Prostate gland (tissue), 2 donors: Measurements from ENCODE around the gene BPTF.
"Not testable (repeated sequence)": the region's sequence is repeated elsewhere in the genome, so short reads cannot be mapped to it uniquely, and the experiment has no call there.

Experiments used
- POLR2A ChIP-seq: fragments of 450-650 bp; IDR thresholded peaks from one replicate; pipeline ENCODE4 v1.6.1; 2016; ENCODE audit warnings: antibody characterized with exemption, mild to moderate bottlenecking
- POLR2AphosphoS5 ChIP-seq: sonication (generic); formaldehyde crosslinking; IDR thresholded peaks from one replicate; pipeline ENCODE4 v1.6.1; 2017; ENCODE audit warnings: antibody characterized with exemption
- TF ChIP-seq, protein P1 (sequence below), 4 experiments: fragments of 200-600 bp in 2 of 4; fragments of 450-650 bp in 2 of 4; sonication (generic) in 2 of 4; IDR thresholded peaks; 1 replicate in 3 of 4; 2 replicates in 1 of 4; pipeline ENCODE4 v1.5.1; 2016 to 2019; ENCODE audit warnings: antibody characterized with exemption in 4 of 4, mild to moderate bottlenecking in 2 of 4, moderate library complexity in 2 of 4

GRCh38 chr17:67848189-67848588 lies 22.9 kb downstream of the BPTF start:
- TF ChIP-seq, protein P1, sequence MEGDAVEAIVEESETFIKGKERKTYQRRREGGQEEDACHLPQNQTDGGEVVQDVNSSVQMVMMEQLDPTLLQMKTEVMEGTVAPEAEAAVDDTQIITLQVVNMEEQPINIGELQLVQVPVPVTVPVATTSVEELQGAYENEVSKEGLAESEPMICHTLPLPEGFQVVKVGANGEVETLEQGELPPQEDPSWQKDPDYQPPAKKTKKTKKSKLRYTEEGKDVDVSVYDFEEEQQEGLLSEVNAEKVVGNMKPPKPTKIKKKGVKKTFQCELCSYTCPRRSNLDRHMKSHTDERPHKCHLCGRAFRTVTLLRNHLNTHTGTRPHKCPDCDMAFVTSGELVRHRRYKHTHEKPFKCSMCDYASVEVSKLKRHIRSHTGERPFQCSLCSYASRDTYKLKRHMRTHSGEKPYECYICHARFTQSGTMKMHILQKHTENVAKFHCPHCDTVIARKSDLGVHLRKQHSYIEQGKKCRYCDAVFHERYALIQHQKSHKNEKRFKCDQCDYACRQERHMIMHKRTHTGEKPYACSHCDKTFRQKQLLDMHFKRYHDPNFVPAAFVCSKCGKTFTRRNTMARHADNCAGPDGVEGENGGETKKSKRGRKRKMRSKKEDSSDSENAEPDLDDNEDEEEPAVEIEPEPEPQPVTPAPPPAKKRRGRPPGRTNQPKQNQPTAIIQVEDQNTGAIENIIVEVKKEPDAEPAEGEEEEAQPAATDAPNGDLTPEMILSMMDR (IDR thresholded peaks at IDR 0.05): not testable (repeated sequence)
- TF ChIP-seq POLR2A, POLR2AphosphoS5: not testable (repeated sequence)
